MV-4-11 (cell line): ENCODE results near the gene TNFRSF21.
"Not testable (repeated sequence)": the region's sequence is repeated elsewhere in the genome, so short reads cannot be mapped to it uniquely, and the experiment has no call there.

Experiments used
- DNase-seq: peaks from one replicate; lab custom pipeline; 2025; lab: John Stamatoyannopoulos, UW

TNFRSF21 gene

DNA sequence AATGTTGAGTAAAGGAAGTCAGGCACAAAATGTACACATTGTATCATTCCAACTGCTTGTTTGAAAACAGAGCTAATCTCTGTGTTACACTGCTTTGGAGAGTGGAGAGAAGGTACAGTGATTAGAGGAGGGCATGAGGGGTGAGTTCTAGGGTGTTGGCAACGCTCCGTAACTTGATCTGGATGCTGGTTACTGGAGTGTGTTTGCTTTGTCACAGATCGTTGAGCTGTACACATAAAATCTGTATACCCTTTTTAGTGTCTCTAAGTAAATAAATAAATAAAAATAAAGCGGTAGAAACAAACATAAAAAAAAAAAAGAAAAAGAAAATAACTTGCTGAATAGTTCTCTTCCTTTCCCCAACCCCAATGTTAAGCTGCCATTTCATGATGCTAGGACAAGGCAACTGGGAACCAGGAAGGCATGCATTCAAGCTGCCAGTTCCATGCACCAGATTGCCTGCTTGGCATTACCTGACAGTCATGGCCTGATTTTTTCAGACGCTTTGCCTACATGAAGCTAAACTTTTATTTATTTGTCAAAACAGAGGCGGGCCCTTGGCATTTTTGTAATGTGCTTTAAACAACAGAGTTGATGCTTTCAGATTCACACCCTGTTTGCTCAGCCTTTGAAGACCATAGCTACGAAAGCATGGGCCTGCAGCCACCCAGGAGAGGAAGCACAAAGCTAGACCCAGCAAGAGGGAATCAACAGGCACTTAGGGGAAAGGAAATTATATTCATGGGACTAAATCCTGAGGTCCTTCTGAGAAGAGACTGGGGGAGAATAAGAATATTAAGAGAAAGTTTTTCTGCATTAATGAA, 21.2 kb downstream of the TNFRSF21 start:
- DNase-seq: no peak

DNA sequence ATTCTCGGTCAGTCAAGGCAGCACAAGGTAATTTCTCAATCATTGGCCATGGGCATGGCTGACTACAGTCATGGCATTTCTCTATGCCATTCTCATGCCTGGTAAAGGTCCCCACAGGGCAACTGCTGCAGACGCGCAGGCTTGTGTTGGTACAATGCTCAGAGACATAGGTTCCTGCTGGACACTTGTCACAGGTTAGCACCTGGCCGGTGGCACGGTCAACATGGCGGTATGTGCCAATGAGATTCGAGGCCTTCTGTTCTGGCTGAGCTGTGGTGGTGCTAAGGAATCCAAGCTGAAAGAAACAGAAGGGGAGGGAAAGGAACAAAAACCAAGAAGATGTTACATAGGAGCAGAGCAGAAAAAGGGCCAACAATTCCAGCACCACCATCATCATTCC, 23.4 kb downstream of the TNFRSF21 start:
- DNase-seq: no peak

DNA sequence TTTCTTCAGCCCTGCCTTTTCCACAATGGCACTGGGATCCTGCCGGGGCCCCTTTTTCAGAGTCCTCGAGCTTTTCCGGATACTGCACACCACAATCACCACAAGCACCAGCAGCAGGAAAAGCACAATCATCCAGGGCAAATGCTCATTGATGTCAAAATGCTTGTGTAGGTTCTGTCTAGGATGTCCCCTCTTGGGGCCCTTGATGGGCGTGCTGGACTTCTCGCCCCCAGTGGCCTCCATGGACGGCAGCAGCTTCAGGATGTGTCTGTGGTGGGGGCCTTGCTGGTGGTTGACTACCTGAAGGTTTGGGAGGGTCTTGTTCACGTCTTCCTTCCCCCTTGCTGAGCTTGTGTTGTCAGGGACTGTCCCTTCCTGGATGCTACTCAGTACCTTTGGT, 25.7 kb downstream of the TNFRSF21 start:
- DNase-seq: no peak

DNA sequence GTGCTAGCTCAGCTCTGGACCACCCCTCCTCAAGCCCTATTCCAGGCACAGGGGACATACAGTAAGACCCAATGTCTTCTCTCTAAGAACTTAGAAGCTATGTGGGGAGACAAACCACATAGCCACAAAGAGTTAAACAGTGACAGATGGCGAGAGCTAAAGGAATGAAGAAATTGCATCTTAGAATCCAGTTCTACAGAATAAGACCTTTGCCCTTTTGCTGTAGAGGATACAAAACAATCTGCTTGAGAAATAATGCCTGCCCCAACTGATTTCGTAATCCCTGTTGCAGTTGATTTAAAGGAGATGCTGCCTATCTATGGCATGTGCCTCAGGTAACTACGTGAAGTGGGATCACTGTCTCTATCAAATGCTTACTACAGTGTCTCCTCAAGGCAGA, 31.2 kb downstream of the TNFRSF21 start:
- peak; percentile 97 for DNase-seq

DNA sequence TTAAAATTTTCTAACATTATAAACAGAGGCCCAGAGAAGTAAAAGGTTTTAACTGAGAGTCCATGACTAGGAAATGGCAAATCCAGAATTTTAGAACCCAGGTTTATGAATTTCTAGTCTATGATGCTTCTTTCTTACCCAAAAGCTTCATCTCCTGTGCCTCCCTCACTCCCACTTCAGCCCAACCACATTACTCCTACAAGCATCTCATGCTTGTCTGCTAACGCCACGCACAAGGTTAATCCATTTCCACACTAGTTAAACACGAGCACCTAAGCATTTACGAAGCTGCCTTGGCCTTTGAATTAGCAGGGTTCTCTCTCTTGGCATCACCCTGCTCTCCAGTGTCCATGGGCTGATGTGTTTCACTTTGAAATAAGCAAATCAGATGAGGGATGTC, 32.0 kb downstream of the TNFRSF21 start:
- no peak for DNase-seq

DNA sequence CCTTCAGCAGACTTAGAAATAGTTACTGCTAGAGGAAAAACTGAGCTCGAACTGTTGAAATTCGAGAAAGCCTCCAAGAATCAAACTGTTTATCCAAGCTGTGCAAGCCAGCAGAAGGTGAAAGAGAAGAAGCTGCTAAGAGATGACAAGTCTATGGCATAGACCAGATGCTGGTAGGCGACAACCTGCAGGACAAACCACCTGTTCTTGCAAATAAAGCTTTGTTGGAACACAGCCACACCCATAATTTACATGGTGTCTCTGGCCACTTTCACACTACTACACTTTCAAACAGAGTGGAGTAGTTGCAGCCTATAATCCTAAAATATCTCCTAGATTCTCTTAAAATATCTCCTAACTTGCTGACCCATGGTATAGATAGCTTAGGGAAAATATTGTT, 33.3 kb downstream of the TNFRSF21 start:
- DNase-seq: no peak

DNA sequence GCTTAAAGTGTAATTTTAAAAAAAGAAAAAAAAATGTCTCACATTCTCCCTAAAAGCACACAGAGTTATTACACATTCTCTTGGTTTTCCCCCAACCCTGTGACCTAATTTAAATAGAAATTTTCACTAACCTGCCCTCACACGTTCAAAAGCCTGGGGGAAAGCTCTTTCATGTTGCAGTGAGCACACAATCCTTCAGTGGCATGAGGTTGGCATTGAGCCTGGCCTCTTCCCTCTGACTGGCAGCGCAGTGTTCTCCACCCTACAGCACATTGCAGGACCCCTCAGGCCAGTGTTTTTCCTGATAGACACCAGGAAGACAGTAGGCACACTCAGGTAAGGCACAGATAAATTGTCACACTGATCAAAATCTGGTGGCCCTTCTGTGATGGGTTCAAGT, 34.1 kb downstream of the TNFRSF21 start:
- DNase-seq: no peak

DNA sequence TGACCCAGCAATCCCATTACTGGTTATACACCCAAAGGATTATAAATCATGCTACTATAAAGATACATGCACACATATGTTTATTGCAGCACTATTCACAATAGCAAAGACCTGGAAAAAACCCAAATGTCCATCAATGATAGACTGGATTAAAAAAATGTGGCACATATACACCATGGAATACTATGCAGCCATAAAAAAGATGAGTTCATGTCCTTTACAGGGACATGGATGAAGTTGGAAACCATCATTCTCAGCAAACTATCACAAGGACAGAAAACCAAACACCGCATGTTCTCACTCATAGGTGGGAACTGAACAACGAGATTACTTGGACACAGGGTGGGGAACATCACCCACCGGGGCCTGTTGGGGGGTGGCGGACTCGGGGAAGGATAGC, 34.6 kb downstream of the TNFRSF21 start:
- not testable (repeated sequence) for DNase-seq

DNA sequence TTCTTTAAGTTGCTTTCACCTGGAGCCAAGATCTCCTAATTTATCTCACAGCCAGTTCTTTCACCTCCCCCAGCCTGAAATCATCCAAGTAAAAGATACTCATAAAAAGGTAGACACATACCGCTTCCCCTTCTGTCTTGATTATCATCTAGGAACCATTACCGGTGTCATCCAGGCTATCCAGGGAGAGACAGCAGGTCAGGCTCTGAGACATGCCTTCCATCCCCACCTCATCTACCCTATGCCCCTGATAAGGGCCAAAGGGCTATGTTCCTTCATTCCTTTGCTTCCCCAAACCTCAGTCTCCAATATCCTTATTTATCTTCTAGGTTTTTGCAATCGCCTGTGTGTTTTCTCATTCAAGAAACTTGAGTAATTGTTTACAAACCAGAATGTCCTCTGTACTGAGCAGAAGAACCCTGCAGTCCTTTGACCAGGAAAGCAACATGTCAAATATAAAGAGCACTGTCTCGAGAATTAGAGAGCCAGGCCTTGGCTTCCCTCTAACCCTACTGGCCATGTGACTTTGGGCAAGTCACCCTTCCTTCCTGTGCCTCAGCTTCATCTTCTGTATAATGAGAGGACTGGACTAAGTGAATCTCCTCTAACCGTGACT, 41.0 kb downstream of the TNFRSF21 start:
- no peak for DNase-seq

DNA sequence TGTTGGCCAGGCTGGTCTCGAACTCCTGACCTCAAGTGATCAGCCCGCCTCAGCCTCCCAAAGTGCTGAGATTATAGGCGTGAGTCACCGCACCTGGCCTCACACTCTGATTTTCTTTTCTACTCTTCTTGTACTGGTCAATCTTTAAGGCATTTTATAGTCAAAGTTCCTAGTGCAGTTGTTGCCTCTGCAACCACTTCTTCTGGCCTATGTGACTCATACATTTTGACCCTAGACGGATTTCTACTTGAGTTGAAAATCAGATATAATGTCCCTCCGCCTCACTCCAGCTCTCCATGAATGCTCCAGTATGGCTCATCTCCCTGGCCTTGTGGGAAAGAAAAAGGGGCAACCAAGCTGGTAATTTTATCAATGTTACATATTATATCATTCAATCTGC, 42.4 kb downstream of the TNFRSF21 start:
- no peak for DNase-seq

DNA sequence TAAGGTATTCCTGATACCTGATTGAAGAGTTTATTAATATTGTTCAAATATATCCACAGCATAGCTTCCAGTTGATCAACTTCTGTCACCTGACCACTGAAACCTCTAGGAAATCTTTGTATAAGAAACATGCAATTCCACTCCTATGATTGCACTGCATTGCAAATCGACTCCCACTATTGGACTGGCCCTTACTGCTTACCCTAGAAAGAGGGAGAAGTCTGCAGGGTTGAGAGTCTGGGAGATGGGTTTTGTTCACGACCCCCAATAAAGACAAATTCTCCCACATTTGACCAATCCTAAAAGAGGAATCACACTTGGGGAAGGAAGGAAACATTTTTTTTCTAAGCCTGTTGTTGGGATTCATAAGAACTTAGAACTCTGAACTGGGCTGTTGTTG, 43.7 kb downstream of the TNFRSF21 start:
- no peak for DNase-seq

DNA sequence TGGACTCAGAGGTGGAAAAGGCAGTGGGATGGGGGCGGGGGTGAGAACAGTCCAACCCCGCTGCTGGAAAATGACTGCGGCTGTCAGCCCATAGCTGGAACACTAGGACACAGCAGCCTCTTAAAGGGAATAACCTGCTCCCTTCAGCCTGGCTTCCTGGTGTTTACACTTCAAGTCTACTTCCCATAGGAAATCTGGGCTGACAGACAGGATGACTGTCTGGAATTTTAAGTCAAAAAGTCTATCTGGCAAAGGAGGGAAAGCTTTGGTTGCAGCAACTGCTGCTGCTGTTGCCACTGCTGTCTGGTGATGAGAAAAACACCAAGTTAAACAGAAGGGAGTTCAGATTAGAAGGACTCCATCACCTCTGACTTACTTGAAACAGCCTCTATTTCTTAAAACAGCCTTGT, 44.9 kb downstream of the TNFRSF21 start:
- DNase-seq: no peak

DNA sequence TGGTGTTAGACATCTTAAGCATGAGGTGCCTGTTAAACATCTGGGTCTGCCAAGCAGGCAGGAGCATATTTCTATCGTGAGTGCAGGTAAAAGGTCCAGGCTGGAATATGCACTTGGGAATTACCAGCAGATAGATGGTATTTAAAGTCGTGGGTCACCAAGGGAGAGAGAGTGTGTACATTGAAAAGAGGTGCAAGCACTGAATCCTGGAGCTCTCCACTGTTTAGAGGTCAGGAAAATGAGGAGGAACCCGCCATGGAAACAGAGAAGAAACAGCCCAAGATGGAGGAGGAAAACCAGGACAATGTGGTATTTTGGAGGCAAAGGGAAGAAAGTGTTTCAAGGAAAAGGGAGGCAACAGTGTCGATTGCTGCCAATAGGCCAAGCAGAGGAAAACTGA, 46.4 kb downstream of the TNFRSF21 start:
- DNase-seq: no peak

DNA sequence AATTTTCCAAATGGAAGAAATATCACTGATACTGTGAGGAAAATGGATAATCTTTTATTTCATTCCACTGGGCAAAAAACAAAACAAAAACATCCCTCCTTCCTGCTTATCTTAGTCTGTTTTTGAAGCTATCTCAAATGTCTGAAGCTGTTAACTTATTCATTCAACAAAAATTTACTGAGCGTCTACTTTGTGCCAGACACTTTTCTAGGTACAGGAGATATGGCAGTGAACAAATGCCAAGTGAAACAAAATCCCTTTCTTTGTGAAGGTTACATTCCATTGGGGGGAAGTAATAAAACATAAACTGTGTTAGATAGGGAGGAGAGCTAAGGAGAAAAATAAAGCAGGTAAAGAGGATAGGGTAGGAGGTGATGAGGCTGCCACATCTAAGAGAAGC, 47.5 kb downstream of the TNFRSF21 start:
- DNase-seq: no peak

DNA sequence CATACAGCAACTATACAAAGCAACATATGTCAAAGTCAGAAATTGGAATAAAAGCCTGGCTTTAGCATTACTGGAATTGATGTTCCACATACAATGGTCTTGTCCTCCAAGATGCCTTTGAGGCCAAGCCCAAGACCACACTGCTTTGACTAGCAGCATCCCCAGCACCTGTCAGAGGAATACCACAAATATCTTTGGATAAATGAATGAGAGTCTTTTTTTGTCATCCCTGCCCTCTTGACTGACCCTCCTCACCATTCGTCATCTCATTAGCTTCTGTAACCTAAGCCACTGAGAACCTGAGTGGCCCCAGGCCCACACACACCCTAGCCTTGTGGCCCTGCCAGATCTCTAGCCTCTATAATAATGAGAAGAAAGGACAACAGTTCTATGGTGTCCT, 48.5 kb downstream of the TNFRSF21 start:
- no peak for DNase-seq

DNA sequence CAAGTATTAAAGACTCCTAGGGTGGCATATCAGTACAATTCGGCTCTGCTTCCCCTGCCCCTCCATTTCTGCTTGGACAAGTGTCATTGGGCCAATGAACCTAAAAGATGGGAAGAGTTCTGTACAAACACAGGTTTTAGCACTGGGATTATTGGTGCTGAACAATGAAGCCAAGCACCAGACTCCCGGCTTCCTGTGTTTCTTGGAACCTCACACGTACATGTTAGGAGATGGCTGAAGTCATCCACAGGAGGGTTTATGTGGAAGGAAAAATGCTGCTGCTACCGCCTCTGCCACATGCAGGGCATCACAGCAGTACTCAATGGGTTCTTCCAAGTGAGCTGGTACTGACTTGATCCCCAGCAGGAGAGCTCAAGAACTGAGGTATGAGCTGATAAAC, 49.7 kb downstream of the TNFRSF21 start:
- DNase-seq: no peak

DNA sequence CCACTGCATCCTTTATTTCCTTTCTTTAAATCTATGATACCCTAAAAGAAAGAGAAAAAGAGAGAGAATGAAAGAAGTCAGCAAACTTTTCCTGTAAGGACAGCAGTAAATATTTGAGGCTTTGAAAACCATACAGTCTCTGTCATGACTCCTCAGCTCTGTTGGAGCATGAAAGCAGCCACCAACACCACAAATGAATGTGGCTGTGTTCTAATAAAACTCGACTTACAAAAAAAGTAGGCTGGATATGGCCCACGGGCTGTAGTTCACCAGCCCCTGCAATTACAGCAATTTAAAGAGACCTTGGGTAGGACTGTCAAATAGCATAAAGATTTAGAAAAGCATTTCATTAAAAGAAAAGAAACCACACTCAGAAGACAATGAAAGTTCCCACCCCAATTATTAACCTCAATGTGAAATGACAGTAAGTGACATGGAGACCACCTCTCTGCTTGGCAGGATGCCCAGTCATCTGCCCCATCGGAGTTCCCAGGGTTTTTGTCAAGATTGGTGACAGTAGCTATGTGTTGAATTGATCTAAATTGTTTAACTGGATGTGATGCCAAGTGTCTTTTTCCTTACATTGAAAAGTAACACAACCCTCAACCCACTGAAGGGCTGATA, 50.9 kb downstream of the TNFRSF21 start:
- DNase-seq: no peak

DNA sequence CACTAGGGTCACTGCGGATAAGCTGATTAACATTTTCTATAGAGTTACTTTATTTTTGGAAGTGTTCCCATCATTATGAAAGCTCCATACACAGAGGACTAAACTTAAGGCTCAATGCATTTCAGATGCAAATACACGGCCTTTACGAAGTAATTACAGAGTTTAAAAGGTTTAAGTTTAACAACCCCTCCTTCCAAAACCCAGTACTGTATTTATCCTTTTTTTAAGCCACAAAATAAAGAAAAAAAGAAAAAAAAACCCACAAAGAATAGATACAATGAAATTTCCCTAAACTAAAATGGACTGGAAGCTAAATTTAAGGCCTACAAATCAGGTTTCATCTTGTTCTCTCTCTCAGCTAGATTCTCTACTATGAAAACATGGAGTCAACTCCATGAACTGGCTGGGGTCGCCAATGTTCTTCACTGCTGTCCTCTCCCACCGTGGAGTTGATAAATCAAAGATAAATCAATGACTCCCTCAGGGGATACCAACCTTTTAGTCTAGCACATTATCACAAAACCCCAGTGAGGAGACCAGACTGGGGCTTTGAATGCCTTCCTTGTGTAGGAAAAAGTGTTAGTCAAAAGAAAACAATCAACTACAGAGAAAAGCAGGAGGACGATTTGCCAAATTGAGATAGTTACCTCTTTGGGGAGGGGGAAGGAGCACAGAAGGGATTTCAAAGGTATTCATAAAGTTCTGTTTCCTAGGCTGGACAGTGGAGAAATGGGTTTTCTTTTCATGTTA, 52.5 kb downstream of the TNFRSF21 start:
- DNase-seq: no peak

DNA sequence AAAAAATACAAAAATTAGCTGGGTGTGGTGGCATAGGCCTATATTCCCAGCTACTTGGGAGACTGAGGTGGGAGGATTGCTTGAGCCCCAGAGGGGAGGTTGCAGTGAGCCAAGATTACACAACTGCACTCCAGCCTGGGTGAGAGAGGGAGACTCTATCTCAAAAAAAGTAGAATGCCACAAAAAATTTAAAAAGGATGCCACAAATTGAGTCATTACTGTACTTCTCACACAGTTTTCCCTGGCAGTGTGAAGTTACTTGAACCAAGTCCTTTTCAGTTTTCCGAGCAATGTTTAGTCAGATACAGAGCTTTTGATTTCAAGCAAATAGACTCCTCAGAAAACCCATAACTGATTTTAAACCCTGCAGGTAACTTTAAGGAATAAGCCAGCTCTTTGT, 53.3 kb downstream of the TNFRSF21 start:
- peak; percentile 14 for DNase-seq

DNA sequence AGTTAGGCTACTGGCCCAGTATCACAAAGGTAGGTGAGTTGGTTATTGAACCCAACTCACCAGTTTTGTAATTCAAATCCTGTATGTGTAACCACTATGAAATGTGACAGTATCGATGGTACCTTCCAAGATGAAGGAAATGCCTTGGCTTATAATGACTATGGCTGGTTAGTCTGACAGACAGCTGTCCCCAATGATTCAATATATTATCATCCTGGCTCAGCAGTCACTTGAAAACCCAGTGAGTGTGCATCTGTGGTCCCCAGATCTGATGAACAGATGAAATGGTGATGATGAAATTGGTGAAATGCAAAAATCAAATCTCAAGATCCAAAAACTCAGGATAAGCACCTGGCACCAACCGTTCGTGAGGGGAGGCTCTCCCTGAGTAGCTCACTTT, 54.8 kb downstream of the TNFRSF21 start:
- DNase-seq: no peak

DNA sequence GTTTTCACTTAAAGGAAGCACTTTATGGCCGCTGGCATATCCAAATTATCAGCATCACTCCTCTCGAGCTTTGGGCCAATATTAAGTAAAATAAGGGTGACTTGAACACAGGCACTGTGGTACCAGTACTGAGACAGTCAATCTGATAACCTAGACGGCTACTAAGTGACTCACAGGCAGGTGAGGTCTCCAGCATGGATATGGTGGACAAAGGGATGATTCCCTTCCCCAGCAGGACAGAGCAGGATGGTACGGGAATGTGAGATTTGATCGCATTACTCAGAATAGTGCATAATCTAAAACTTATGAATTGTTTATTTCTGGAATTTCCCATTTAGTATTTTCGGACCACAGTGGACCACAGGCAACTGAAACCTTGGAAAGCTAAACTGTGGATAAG, 55.7 kb downstream of the TNFRSF21 start:
- no peak for DNase-seq

DNA sequence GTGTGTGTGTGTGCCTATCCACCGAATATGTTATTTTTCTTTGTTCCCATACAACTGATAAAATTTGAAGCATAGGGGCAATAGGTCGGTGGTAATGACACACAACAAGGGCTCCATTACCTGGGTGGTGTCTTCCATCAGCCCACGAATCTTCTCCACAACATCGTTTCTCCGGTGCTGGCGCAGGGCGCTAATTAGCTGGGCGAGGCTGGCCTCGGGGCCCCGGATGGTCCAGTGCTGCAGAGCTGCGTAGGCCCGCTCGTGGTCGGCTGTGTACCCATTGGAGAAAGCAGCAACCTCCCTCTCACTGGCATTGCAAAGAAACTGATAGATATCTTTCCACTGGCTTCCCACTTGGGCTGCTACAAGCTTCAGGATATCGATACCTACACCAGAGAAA, 56.6 kb downstream of the TNFRSF21 start:
- no peak for DNase-seq

DNA sequence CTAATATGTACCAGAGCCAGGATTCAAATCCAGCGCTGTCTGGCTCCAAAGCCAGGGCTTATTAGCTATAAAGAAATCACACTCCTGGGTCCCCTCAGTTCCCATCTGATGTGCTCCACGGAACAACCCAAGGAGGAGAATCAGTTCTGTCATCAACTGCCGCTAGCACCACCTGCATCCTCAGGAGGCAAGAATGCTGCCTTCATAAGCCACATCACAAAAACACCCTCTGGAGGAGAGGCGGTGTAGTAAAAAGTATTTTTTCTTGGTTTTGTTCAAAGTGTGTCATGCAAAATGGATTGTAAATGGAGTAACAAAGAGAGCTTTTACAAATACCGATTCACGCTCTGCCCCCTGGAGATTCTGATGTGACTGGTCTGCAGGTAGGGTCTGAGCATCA, 57.1 kb downstream of the TNFRSF21 start:
- DNase-seq: no peak
